Fibroblast of mammary gland (primary cell): ENCODE results near the gene DGKG.

Source experiments
- DNase-seq: peaks from one replicate; pipeline ENCODE4 v3.0.0-alpha.2; 2010; ENCODE audit warnings: low read depth
- H3K4me3 ChIP-seq: 2 replicates; pipeline ENCODE4 v1.5.1; 2011; ENCODE audit warnings: low read depth, mild to moderate bottlenecking, low read length, moderate library complexity; ENCODE audit not compliant: control insufficient read depth
- TF ChIP-seq, protein P1 (sequence below): conservative IDR thresholded peaks from 2 replicates; pipeline ENCODE4 v1.5.1; 2011; ENCODE audit warnings: low read depth, low read length, inconsistent platforms; ENCODE audit not compliant: control insufficient read depth, insufficient read depth

Gene DGKG

DNA sequence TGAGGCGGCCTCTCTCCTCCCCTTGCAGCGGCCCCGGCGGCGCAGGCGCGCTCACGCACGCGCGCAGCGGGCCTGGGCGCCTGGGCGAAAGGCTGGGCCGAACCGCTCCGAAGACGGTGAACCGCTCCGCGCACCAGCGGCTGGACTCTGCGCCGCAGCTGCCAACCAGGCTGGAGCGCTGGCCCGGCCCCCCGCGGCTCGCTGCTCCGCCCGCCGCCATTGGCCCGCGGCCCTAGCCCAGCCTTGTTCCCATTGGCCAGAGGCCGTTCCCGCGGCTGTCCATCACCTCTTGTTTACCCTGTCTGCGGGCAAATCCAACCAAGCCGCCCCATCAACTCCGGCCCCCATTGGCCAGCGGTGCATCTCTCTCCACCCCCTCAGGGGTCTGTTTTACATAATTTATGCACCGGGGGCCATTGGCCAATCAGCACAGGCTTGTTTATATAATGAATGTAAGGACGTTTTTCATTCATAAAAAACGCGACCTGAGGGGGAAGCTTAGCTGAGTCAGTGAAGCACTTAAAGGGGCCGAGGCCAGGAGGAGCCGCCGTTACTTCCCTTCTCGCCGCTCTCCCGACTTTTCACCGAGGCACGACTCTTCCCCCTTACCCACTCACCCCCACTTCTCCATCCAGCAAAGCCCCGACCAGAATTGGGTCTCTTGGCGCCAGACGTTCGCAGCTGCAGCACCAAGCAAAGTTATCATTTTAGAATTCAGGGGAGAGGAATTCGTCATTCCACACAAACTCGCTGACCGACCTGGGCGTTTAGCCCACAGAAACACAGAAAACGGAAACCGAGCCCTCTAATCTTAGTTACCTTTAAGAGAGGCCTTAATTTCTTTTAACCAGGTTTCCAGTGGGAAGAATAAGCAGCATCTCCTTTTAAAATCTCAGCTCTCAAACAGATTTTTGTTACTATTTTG lies 252.8 kb downstream of the DGKG start, which contains the start of gene ETV5:
ETV5 (minus strand) TSS at position 149 of the 925 bp plus-strand sequence. CDS start 3,221 bp downstream, outside the sequence.
- DNase-seq: peak; percentile 99
- peak within 1 kb of the TSS; percentile 89 for H3K4me3 ChIP-seq
- TF ChIP-seq, protein P1, sequence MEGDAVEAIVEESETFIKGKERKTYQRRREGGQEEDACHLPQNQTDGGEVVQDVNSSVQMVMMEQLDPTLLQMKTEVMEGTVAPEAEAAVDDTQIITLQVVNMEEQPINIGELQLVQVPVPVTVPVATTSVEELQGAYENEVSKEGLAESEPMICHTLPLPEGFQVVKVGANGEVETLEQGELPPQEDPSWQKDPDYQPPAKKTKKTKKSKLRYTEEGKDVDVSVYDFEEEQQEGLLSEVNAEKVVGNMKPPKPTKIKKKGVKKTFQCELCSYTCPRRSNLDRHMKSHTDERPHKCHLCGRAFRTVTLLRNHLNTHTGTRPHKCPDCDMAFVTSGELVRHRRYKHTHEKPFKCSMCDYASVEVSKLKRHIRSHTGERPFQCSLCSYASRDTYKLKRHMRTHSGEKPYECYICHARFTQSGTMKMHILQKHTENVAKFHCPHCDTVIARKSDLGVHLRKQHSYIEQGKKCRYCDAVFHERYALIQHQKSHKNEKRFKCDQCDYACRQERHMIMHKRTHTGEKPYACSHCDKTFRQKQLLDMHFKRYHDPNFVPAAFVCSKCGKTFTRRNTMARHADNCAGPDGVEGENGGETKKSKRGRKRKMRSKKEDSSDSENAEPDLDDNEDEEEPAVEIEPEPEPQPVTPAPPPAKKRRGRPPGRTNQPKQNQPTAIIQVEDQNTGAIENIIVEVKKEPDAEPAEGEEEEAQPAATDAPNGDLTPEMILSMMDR: no peak

DNA sequence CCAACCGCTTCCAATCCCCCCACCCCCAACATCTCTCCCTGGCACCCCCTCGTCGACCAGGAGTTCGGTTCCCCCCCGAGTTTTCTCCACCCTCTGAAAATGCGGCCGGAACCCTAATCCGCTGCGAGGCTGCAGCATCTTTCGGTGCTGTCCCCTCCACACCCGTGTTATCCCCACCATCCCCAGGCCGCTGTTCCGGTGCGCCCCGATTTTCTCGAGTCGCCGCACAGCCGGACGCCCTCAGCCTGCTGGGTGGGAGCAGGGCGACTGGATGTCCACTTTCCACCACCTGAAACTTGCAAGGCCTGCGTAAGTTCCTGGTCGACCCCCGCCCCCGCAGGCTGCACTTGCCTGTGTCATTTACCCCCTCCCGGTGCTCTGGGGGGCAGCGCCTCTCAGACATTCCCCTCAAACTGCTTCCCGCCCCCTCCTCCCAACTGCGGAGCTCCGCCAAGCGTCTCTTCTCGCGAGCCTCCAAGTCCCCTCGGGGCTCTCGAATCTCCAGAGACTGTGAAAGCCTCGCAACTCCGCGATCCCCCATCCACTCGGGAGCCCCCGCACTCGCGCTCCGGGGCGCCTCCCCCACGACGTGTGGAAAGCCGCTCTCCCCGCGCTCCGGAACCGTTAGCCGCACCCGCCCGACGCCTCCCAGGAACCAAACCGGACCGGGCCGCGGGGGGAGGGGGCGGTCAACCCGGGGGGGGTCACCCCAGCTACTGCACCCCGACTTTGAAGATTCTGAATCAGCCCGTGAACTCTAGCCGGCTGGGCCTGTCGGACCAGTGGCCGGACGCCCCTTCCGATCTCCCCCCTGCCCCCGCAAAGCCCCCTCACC lies 253.7 kb downstream of the DGKG start:
- peak overlapping the region; percentile 89 for H3K4me3 ChIP-seq
- TF ChIP-seq, protein P1: no peak
- DNase-seq: peak; percentile 51

DNA sequence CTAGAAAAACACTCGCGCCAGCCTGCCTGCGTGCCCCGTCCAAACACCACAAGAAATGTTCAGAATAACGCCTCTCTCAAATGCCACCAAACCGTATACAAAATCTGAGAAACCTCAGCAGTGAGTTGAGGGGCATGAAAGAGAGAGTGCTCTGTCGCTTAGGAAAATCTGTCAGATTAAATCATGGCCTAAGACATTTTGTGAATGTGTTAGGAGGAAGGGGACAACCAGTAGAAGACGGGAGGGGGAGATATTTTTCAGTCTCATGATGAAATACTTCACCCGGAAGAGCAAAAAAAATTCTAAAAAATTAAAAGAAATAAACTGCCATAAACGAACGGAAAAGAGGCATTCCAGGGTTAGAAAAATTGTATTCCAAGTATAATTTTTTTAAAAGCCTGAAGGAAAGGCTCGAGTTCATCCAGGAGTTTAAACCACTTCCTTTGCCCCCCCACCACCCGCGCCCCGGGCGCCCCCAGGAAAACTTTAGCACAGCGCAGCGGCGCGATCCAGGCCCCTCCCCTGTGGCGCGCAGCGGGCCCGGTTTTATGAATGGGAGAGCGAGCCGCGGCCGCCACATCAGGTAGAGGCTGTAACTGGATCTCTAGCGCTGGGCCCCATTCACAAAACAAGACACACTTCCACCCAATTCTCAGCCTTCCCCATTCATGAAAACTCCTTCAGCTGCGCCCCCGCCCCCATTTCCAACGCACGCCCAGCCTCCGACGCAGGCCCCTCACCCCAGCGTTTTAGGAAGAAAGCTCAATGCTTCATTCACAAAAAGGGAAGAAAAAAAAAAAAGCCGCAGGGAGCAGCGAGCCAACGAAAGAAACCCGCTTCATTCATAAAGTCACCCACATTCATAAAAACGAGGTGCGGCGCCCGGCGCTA lies 254.6 kb downstream of the DGKG start:
- peak; percentile 48 for DNase-seq
- peak overlapping the region; percentile 89 for H3K4me3 ChIP-seq
- TF ChIP-seq, protein P1: no peak

DNA sequence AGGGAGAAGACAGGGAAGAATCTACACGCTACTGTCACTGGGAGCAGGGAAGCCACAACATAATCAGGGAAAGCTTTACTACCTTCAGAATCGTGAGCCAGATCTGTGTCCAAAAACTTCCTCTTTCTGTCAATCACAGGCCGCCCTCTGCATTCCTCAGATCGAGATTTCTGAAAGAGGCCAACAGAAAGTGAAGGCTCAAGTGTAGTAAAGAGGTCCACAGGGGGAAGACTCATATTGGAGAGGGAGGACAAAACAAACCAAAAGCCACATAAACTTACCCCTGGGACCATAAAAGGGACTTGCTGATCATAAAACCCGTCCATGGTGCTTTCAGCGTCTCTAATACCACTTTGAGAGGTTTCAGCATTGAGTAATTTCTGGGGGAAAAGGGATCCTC lies 256.5 kb downstream of the DGKG start:
- TF ChIP-seq, protein P1: no peak
- DNase-seq: no peak
- no peak overlapping the region for H3K4me3 ChIP-seq

- no peak overlapping the region for H3K4me3 ChIP-seq
- TF ChIP-seq, protein P1: no peak
- DNase-seq: no peak
These were observed 259.3 kb downstream of the DGKG start for GRCh38 chr3:186102687-186103086.

DNA sequence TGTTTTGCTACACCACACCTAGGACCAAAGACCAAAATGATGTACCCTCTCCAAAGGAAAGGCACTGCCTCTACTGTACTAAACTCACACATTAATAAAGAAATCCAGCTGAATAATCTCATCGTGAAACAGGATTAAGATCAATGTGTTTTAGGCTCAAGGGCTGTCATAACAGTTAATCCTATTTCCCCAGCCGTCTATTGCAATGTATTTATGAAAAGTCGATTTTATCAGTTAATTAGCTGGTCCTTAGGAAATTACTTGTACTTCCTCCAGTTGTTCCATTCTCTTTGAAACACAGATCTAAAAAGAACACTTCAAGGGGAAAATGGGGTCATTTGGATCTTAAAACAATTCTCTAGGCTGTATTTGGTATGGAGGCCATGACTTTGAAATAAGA lies 261.6 kb downstream of the DGKG start:
- TF ChIP-seq, protein P1: no peak
- DNase-seq: no peak
- H3K4me3 ChIP-seq: no peak overlapping the region
